Fibroblast of lung (primary cell): ENCODE measurements around the gene PTPN14. TPM values are rescaled to one million over a fixed set of nuclear protein-coding genes. Genes with fewer than 3 reads are reported as not detected.

Experiments
- DNase-seq, 2 donors: peaks; one replicate each; pipeline versions ENCODE4 v3.0.0 to v3.0.0-alpha.2; 2010; ENCODE audit warnings: low read depth in 2 of 2
- H2AFZ ChIP-seq: 2 replicates; pipeline ENCODE4 v1.5.1; 2012; ENCODE audit warnings: low read length, control low read depth, inconsistent platforms
- H3K27ac ChIP-seq: 2 replicates; pipeline ENCODE4 v1.5.1; 2011; ENCODE audit warnings: low read length, control low read depth; ENCODE audit not compliant: insufficient read depth
- H3K27me3 ChIP-seq: 2 replicates; pipeline ENCODE4 v1.5.1; 2011; ENCODE audit warnings: mild to moderate bottlenecking, low read length; ENCODE audit not compliant: control insufficient read depth, insufficient read depth
- H3K36me3 ChIP-seq: 2 replicates; pipeline ENCODE4 v1.5.1; 2011; ENCODE audit warnings: low read length; ENCODE audit not compliant: control insufficient read depth, insufficient read depth
- H3K4me1 ChIP-seq: 2 replicates; pipeline ENCODE4 v1.5.1; 2011; ENCODE audit warnings: low read length; ENCODE audit not compliant: control insufficient read depth, insufficient read depth; ENCODE audit errors: extremely low read depth
- H3K4me2 ChIP-seq: 2 replicates; pipeline ENCODE4 v1.5.1; 2011; ENCODE audit warnings: low read length, control low read depth; ENCODE audit not compliant: insufficient read depth; ENCODE audit errors: extremely low read depth
- H3K4me3 ChIP-seq, 4 experiments: fragments of 200-600 bp in 1 of 4; sonication (generic) in 1 of 4; replicated peaks in 1 of 4; 2 replicates each; pipeline ENCODE4 v1.5.1; 2011 to 2016; ENCODE audit warnings: low read length in 4 of 4, low read depth in 3 of 4, mild to moderate bottlenecking in 3 of 4, control low read depth in 2 of 4, inconsistent platforms in 1 of 4, mixed read lengths in 1 of 4; ENCODE audit not compliant: insufficient read depth in 1 of 4; ENCODE audit errors: control extremely low read depth in 1 of 4
- H3K79me2 ChIP-seq: 2 replicates; pipeline ENCODE4 v1.5.1; 2012; ENCODE audit warnings: mild to moderate bottlenecking, low read length, inconsistent platforms; ENCODE audit not compliant: control insufficient read depth, insufficient read depth
- H3K9ac ChIP-seq: 2 replicates; pipeline ENCODE4 v1.5.1; 2011; ENCODE audit warnings: mild to moderate bottlenecking, low read length, control low read depth; ENCODE audit not compliant: insufficient read depth
- H3K9me3 ChIP-seq: 2 replicates; pipeline ENCODE4 v1.5.1; 2012; ENCODE audit warnings: low read depth, low read length; ENCODE audit not compliant: control insufficient read depth, insufficient read depth
- H4K20me1 ChIP-seq: 2 replicates; pipeline ENCODE4 v1.5.1; 2011; ENCODE audit warnings: low read length; ENCODE audit not compliant: control insufficient read depth, insufficient read depth; ENCODE audit errors: extremely low read depth
- EZH2 ChIP-seq: IDR thresholded peaks from 2 replicates; pipeline ENCODE4 v1.5.1; 2012; ENCODE audit warnings: low read length, control low read depth, mild to moderate bottlenecking; ENCODE audit errors: missing control alignments
- polyA plus RNA-seq, 2 donors: library from polyadenylated mRNA; depleted of rRNA in 1 of 2; stranded (reverse) in 1 of 2; unstranded in 1 of 2; fragments of >200 nt; gene quantifications; 2 replicates each; pipeline ENCODE4 v1.2.1, GENCODE V29; 2011 to 2012; ENCODE audit warnings: missing spikeins in 1 of 2
- total RNA-seq: library from RNA; depleted of rRNA; stranded (reverse); fragments of >200 nt; gene quantifications from 2 replicates; pipeline ENCODE4 v1.2.1, GENCODE V29; 2014
- TF ChIP-seq, protein P1 (sequence below), 2 donors: IDR thresholded peaks in 1 of 2; conservative IDR thresholded peaks in 1 of 2; 1 replicate in 1 of 2; 2 replicates in 1 of 2; pipeline ENCODE4 v1.5.1; 2011 to 2012; ENCODE audit warnings: low read length in 2 of 2, control low read depth in 1 of 2, inconsistent platforms in 1 of 2, low read depth in 1 of 2, mild to moderate bottlenecking in 1 of 2

PTPN14 gene
- total and polyA plus RNA-seq, 2 donors (not counting 1 experiment from before 2014, with no cell fraction given) = 38.7 to 56.1 TPM

GRCh38 chr1:214416858-214417257 lies 134.5 kb downstream of the PTPN14 start:
- Histone ChIP-seq H3K36me3 (no peaks in the 10 kb centered on the region), H4K20me1 (no peaks in the 10 kb centered on the region), H3K4me2 (no peak overlapping the region), H3K27ac (no peak overlapping the region), H3K27me3 (no peaks in the 10 kb centered on the region), H3K9ac (no peak overlapping the region), H3K4me3 (no peak overlapping the region), H3K79me2 (peaks cover 55% of the 10 kb centered on the region), H3K4me1 (peaks cover 10% of the 10 kb centered on the region), H2AFZ (no peak overlapping the region), H3K9me3 (no peaks in the 10 kb centered on the region)
- TF ChIP-seq, protein P1, sequence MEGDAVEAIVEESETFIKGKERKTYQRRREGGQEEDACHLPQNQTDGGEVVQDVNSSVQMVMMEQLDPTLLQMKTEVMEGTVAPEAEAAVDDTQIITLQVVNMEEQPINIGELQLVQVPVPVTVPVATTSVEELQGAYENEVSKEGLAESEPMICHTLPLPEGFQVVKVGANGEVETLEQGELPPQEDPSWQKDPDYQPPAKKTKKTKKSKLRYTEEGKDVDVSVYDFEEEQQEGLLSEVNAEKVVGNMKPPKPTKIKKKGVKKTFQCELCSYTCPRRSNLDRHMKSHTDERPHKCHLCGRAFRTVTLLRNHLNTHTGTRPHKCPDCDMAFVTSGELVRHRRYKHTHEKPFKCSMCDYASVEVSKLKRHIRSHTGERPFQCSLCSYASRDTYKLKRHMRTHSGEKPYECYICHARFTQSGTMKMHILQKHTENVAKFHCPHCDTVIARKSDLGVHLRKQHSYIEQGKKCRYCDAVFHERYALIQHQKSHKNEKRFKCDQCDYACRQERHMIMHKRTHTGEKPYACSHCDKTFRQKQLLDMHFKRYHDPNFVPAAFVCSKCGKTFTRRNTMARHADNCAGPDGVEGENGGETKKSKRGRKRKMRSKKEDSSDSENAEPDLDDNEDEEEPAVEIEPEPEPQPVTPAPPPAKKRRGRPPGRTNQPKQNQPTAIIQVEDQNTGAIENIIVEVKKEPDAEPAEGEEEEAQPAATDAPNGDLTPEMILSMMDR (conservative IDR thresholded peaks at IDR 0.05 in 1 of 2, IDR thresholded peaks at IDR 0.05 in 1 of 2; ENCODE audit: low read depth in 1 of 2, low read length in 2 of 2) = no peak
- TF ChIP-seq EZH2 = no peak
- DNase-seq = no peak

- peaks cover 8% of the 10 kb centered on the region for H3K4me1 ChIP-seq
- no peaks in the 10 kb centered on the region for H3K27me3 ChIP-seq
- H3K27ac ChIP-seq = no peak overlapping the region
- no peaks in the 10 kb centered on the region for H3K36me3 ChIP-seq
- H2AFZ ChIP-seq = no peak overlapping the region
- peak; percentile 72 to 90 for DNase-seq
- no peak overlapping the region for H3K9ac ChIP-seq
- H4K20me1 ChIP-seq = no peaks in the 10 kb centered on the region
- H3K9me3 ChIP-seq = no peaks in the 10 kb centered on the region
- no peak overlapping the region for H3K4me3 ChIP-seq
- TF ChIP-seq EZH2 = no peak
- TF ChIP-seq, protein P1 (conservative IDR thresholded peaks at IDR 0.05 in 1 of 2, IDR thresholded peaks at IDR 0.05 in 1 of 2; ENCODE audit: low read depth in 1 of 2, low read length in 2 of 2) = no peak
- no peak overlapping the region for H3K4me2 ChIP-seq
- H3K79me2 ChIP-seq = peaks cover 51% of the 10 kb centered on the region
Measured at GRCh38 chr1:214416417-214416816, 135.0 kb downstream of the PTPN14 start.

GRCh38 chr1:214415131-214415530 lies 136.3 kb downstream of the PTPN14 start:
- Histone ChIP-seq H3K27ac (no peak overlapping the region), H3K9me3 (no peaks in the 10 kb centered on the region), H3K4me1 (peaks cover 8% of the 10 kb centered on the region), H3K79me2 (peaks cover 40% of the 10 kb centered on the region), H4K20me1 (no peaks in the 10 kb centered on the region), H3K4me3 (no peak overlapping the region), H3K36me3 (no peaks in the 10 kb centered on the region), H3K4me2 (no peak overlapping the region), H2AFZ (no peak overlapping the region), H3K27me3 (no peaks in the 10 kb centered on the region), H3K9ac (no peak overlapping the region)
- TF ChIP-seq, protein P1 (conservative IDR thresholded peaks at IDR 0.05 in 1 of 2, IDR thresholded peaks at IDR 0.05 in 1 of 2; ENCODE audit: low read depth in 1 of 2, low read length in 2 of 2) = no peak
- TF ChIP-seq EZH2 = no peak
- no peak for DNase-seq
